GM12892 (cell line): ENCODE measurements around the gene SLCO3A1.
"Not testable (repeated sequence)": the region's sequence is repeated elsewhere in the genome, so short reads cannot be mapped to it uniquely, and the experiment has no call there.

ENCODE experiments used
- DNase-seq: peaks from one replicate; pipeline ENCODE4 v3.0.0; 2011; ENCODE audit not compliant: insufficient read length
- FAIRE-seq: peaks from 2 replicates; lab custom pipeline; 2011; peaks lifted over from hg19 to GRCh38; lab: Jason Lieb, UNC
- POLR2A ChIP-seq: IDR thresholded peaks from 2 replicates; pipeline ENCODE4 v1.6.1; 2011; ENCODE audit warnings: low read depth, low read length, control low read depth
- POLR2AphosphoS5 ChIP-seq: IDR thresholded peaks from 2 replicates; pipeline ENCODE4 v1.6.1; 2011; ENCODE audit warnings: low read depth, low read length, control low read depth
- TAF1 ChIP-seq: IDR thresholded peaks from 2 replicates; pipeline ENCODE4 v1.6.1; 2011; ENCODE audit warnings: low read depth, mild to moderate bottlenecking, control low read depth, low read length, borderline replicate concordance

SLCO3A1 gene

DNA sequence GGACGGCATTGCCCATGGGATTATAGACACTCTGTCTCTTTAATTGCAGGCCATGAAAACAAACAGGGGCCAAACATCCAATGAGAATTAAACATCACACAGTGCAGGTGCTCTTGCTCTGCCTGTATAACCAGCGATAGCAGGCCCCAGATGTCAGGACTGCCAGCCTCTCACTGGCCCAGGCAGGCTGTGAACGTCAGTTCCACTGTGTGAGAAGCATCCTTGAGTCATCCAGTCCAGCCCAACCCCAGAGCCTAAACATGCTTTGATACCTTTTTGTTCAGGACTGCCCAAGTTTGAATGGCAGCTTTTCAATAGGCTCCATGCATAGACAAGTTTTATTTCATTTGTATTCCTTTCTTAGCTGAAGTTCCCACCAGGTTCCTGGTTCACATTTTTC is 189.8 kb downstream of the SLCO3A1 start:
- no peak for TF ChIP-seq TAF1
- no peak for TF ChIP-seq POLR2AphosphoS5
- no peak for TF ChIP-seq POLR2A
- FAIRE-seq (no peak), DNase-seq (no peak)

DNA sequence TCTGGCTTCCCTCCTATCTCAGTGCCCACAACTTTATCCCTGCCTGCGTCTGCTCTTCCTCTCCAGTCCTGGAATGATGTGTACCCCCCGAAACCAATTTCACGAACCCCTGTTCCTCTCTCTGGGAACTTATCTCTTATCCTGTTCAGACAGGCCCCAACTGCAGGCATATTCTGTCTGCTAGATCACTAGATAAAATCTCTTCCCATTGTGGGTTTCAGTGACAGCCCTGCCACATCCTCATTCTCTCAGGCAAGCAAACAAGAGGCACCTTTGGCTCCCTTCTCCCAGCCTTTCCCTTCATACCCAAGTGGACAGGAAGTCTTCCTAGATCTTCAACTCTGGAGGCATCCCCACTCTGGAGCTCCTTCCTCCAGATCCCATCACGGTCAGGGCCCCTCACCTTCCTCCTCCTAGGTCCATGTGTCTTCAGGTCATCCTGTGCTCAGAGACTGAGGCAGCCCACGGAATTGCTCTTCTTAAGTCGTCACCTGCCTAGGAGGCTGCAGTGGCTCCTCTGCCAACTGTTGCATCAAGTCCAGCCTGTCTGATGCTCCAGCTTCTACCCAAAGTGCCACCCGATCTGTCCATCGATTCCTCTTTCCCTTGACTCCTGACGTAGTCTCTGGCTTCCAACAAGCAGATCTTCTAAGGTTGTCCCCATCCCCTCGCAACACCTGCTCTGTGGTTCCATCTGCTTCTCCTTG is 190.8 kb downstream of the SLCO3A1 start:
- no peak for TF ChIP-seq TAF1
- no peak for TF ChIP-seq POLR2AphosphoS5
- no peak for TF ChIP-seq POLR2A
- DNase-seq, result no peak
- FAIRE-seq, result no peak

DNA sequence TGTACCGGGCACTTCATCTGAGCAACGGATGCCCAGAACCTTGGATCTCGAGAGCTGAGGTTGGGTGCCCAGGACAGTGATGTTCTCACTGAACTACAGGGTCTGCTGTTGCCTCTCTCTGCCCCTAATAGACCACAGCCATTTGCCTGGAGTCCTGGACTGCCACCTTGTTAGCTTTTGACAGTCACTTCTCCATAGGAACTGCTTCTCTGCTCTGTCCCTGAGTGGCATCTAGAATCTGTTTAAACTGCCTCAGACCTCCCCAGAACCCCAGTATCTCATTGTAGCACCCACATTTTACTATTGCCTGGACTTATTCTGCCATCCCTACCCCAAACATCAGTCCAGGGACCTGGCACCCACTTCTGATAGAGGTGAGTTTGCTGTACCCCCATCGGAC is 194.4 kb downstream of the SLCO3A1 start:
- DNase-seq (no peak), FAIRE-seq (no peak)
- TF ChIP-seq POLR2AphosphoS5 (no peak), TAF1 (no peak), POLR2A (no peak)

DNA sequence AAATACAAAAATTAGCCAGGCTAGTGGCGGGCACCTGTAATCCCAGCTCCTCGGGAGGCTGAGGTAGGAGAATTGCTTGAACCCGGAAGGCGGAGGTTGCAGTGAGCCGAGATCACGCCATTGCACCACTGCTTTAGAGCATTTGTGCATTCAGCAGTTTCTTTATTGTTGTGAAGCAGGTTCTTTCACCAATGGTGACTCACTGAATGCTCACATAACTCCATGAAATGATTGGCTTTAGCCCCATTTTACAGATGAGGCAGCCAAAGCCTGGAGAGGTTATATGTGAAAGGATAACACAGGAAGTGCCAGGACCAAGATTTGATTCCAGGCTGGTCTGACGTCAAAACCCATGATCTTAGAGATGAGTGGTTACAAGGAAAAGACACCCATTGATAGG is 195.2 kb downstream of the SLCO3A1 start:
- FAIRE-seq (no peak), DNase-seq (no peak)
- TF ChIP-seq TAF1, result no peak
- TF ChIP-seq POLR2AphosphoS5, result no peak
- TF ChIP-seq POLR2A, result no peak

DNA sequence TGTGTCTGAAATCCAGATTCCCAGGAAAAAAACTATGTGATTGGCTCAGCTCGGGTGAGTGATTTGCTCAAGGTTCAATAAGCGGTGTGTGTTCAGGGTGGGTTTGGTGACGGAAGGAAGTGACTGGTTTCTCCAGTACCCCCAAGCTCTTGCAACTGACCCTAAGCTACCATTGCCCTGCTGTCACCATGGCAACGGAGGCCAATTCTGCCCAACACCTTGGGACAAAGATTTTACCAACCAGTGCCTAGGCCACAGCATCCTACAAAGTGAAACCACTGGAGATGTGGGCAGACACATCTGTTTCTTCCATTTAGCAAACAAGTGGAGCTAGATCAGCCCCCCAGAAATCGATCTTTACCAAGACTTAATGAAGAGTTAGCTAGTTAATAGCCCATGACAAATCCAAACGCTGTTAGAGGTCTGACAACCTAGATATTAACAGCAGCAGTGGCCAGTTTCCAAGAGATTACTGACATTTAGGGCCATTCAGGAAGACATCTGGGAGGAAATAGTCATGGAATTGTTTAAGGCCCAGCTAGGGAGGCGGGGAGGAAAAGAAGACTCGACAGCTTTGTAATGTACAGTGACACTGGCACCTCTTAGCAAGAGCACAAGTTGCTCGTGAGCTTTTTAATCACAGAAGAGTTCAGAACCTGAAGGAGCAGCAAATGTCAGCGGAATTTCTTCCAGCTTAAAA is 195.9 kb downstream of the SLCO3A1 start:
- DNase-seq, result no peak
- TF ChIP-seq POLR2A (no peak), TAF1 (no peak), POLR2AphosphoS5 (no peak)
- no peak for FAIRE-seq

DNA sequence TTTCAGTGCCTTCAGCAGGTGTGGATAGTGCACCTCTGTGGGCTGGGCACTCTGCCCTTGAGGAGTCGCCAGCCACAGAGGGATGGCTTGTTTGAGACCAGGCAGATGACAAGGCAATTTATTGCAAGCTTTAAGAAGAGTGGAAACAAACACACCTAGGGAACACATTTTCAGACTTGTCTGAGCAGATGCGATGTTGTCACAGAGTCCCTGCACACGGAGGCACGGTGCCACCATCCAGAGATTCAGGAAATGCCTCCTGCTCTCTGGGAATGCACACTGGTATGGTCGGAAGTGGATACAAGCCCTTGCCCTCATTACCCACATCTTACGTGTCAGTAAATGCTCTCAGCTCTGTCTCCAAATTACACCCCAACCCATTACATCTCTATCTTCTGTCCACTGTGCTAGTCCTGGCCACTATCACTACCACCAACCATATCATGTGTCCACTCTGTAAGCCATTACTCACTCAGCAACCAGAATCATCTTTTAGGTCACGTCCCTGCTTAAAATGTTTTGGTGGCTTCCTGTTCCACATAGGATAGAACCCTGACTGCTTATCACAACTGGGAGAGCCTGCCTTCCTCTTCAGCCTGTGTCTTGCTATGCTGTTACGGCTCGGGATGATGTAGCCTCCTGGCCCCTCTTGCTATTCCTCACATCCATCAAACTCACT is 196.9 kb downstream of the SLCO3A1 start:
- FAIRE-seq, result no peak

DNA sequence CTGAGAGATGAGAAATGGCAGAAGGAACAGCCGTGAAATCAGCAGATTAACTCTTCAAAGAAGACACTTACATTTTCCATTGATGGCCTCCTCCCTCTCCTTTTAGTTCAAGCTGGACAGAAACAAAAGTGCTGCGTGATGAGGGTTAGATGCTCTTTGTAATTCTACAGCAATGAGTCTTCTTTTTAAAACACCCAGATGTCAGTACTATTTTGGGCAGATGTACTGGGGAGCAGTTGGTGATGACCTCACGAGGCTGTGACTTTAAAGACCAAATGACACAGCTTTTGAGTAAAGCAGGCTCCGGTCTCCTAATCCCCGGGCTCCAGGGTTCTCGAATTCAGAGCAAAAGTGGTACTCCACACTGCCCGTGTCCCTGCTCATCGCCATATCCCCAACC is 198.2 kb downstream of the SLCO3A1 start:
- TF ChIP-seq TAF1 (no peak), POLR2A (no peak), POLR2AphosphoS5 (no peak)
- FAIRE-seq, result no peak
- no peak for DNase-seq

More for the DNA sequence above, 196.9 kb downstream of the SLCO3A1 start:
- no peak for DNase-seq
- TF ChIP-seq TAF1 (no peak), POLR2A (no peak), POLR2AphosphoS5 (no peak)

DNA sequence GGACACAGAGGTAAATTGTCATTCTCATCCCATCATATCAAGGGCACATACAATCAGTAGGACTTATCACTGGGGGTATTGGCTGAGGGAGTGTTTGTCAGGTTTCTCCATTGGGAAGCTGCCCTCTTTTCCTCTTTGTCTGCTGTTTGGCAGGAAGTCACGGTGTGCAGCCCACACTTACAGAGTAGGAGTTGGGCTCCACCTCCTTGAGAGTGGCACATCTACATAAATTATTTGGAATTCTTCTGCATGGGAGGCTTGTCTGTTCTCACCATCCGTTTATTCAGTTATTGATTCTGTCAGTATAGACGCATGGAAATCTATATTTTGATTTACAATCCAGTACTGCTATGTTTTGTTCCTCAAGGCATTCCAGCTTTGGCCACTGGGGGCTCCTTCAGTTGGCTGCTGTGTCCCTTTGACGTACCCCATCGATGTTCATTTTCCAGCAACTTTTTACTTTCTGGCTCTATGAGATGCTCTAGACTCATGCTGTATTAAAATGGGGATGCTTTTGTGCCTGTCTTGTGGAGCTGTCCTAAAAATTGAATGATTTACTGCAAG is 200.3 kb downstream of the SLCO3A1 start:
- DNase-seq (no peak), FAIRE-seq (no peak)
- TF ChIP-seq POLR2A (no peak), POLR2AphosphoS5 (no peak), TAF1 (no peak)

DNA sequence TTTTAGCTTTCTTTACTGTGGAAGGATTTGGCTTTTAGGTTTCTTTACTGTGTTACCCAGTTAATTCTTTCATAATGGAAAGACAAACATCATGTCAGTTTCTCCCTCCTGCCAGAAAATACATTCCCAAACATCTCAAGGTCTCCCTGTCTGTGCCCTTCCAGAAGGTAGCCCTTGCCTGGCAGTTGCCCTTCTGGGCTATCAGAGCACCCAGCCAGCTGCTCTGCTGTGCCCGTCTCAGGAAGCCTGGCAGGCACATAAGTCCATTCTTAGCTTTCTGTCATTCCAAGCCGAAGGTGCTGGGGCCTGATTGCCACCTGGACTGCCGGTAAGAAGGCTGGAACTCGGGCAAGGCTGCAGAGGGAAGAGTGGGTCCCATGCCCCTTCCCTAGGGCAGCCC is 203.4 kb downstream of the SLCO3A1 start:
- TF ChIP-seq TAF1 (no peak), POLR2A (no peak), POLR2AphosphoS5 (no peak)
- FAIRE-seq (no peak), DNase-seq (no peak)

DNA sequence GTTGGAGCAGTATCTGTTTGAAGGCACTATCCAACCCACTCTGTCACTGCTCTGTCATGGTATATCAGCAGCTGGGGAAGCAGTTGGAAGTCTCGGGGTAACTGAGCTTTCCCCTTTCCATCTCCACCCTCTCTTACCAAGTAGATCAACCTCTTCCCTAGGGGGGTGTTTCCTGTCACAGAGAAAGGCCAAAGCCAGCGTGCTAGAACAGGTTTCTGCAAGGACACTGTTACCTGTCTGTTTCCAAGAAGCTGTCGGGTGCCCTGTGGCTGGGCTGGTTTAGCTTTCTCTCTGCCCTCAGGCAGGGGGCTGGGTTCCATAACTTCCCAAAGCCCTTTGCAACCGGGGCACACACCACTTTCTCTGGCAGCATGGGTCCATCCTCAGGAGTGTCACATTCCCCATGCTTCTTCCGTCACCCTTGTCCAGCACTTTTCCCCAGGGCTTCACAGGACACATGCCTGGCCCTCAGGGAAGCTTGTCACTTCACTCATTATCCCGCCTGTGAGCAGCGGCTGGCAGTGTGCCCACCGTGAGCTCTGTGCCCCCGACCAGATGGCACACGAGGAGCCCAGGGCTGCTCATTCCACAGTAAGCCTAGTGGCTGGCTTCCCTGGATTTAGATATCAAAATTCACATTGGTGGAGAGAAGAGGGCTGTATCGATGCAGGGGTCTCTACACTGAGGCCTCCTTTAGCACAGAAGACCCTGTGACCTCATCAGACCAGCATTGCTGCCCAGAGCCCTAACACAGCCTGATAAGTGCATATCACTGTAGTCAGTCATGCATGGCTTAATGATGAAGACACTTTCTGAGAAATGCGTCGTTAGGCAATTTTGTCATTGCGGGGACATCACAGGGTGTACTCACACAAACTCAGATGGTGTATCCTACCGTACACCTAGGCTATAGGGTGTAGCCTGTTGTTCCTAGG is 205.8 kb downstream of the SLCO3A1 start:
- TF ChIP-seq POLR2A, result no peak
- TF ChIP-seq POLR2AphosphoS5, result no peak
- TF ChIP-seq TAF1, result no peak
- no peak for FAIRE-seq
- no peak for DNase-seq

DNA sequence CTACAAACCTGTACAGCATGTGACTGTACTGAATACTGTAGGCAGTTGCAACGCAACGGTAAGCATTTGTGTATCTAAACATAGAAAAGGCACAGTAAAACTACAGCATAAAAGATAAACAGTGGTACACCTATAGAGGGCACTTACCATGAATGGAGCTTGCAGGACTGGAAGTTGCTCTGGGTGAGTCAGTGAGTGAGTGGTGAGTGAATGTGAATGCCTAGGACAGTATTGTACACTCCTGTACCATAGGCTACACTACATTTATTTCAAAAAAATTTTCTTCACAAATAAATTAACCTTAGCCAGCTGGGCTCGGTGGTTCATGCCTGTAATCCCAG is 206.4 kb downstream of the SLCO3A1 start:
- not testable (repeated sequence) for FAIRE-seq, DNase-seq
